Muscle of back (tissue), 11 donors: ENCODE measurements around the gene SPTLC1. TPM values are rescaled to one million over a fixed set of nuclear protein-coding genes. Genes with fewer than 3 reads are reported as not detected.
"Not testable (repeated sequence)": the region's sequence is repeated elsewhere in the genome, so short reads cannot be mapped to it uniquely, and the experiment has no call there.

Source experiments
- DNase-seq, 3 donors: peaks; one replicate each; pipeline versions ENCODE4 v3.0.0 to v3.0.0-alpha.2; 2013
- polyA plus RNA-seq, 10 donors: library from polyadenylated mRNA; unstranded; fragments of 120-200 nt; gene quantifications; one replicate each; pipeline ENCODE4 v1.2.1, GENCODE V29; 2013; ENCODE audit not compliant: insufficient read length in 10 of 10

Gene SPTLC1
- polyA plus RNA-seq, 10 donors: 41.2 to 58.0 (median 48.1) TPM

- DNase-seq: peak in 2 of 3 donors; percentile 31 to 73
These were observed 26.2 kb upstream of the SPTLC1 start for GRCh38 chr9:92141144-92142129.

- DNase-seq: no peak
These were observed 25.5 kb upstream of the SPTLC1 start for GRCh38 chr9:92140754-92141143.

DNA sequence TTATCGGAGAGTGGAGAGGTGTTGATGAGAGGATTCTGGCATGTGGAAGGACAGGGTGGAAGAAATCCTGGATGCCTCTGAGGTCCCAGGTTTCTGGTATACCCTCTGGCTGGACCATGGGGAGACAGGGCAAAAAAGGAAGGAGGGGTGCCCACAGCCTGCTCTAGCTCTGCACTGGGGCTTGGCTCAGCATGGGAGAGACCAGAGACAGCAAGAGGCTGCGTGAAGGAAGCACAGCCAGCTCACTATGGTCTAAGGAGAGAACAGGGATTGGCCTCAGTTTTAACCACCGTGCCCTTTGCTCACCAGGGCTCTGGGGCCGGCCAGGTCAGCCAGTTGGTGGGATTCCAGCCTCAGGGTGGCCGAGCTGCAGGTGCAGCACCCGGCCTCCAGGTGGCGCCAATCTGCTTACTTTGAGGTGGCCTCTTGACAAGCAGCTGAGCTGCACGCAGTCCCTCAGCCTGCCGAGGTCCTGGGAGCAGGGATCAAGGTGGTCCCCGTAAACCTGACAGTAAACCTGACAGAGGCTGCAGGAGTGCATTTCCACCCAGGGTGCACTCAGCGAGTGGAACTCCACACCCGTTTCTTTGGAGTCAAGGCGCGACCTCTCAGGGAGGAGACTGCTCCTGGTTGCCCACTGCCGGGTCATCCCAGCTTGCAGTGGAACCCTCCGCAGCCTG is 25.0 kb upstream of the SPTLC1 start:
- peak; percentile 43 to 82 (median 74) for DNase-seq

DNA sequence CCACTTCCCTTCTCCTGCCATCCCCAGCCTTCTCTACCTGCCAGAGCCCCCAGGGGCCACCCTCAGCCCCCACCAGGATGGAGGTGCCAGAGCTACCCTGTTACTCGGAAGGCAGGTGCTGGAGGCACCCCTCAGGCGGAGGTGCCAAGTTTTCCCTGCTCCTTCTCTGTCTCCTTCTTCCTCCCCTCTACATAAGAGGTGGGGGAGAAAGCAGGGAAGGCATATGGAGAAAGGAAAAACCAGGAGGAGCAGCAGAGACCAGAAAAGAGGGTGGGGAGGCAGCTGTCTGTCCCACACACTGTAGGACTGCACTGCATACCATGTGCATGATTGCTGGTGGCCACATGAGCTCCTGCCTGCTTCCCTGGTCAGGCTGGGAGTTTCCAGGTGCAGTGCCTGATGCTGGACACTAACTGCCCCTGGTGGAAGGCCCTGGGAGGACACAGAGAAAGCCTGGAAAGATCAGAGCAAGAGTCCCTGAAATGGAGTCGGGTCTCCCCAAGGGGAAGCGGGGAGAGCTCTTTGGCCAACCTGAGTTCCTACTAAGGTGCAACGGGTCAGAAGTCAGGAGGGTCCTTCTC is 23.8 kb upstream of the SPTLC1 start:
- not testable (repeated sequence) for DNase-seq

DNA sequence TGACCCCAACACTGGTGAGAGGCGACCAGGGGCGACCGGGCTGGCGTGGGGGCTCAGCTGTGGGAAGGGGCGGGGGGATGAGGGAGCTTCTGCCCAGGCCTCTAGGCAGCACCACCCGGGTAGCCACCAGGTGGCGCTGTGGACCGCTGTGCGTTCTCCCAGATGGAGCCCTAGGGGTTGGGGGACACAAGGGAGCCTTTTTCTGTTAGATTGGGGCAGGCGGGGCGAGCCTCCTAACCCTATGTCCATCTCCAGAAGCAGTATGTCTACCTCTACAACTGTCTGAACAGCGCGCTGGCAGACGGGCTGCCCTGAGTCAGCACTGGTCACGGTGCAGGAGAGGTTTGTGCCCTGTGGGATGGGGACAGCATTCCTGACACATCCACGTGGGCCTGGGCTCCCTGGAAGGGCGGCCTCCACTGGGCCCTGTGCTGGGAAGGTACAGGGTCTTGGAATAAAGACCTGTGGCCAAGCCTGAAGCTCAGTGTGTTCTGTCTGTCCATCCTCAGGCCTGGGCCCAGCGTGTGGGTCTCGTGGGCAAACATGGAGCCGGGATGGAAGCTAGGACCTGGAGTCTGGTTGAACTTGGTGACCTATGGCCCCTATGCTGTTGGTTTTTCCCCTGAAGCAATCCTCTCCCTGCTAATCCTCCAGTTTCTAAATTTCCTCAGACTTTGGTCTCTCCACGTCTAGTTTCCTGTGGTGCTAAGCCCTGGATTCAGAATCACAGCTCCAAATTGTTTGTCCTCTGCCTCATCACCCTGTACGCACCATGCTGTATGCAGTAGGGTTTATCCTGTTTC is 23.1 kb upstream of the SPTLC1 start:
- peak in 2 of 3 donors; percentile 66 to 74 for DNase-seq

GRCh38 chr9:92136184-92136858 is 21.1 kb upstream of the SPTLC1 start:
- DNase-seq: no peak

GRCh38 chr9:92135576-92135975 is 20.4 kb upstream of the SPTLC1 start:
- no peak for DNase-seq

GRCh38 chr9:92133949-92134604 is 18.9 kb upstream of the SPTLC1 start:
- DNase-seq: peak; percentile 42 to 75 (median 61)

GRCh38 chr9:92132913-92133312 is 17.7 kb upstream of the SPTLC1 start:
- DNase-seq: not testable (repeated sequence)

DNA sequence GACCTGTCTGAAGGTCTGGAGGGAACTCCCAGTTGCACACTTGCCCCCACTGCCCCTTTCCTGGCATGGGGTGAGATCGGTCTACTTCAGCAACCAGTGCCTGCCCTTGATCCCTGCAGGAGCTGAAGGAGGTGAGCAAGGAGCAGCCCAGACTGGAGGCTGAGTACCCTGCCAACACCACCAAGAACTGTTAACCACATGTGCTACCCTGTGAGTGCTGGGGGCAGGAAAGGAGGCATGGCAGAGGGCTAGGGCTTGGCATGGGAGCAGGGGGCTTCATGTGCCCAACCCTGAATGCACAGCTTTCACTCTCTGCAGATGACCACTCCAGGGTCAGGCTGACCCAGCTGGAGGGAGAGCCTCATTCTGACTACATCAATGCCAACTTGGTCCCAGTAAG is 17.3 kb upstream of the SPTLC1 start:
- no peak for DNase-seq

- DNase-seq: no peak
These were observed 7.6 kb upstream of the SPTLC1 start for GRCh38 chr9:92122800-92123199.

DNA sequence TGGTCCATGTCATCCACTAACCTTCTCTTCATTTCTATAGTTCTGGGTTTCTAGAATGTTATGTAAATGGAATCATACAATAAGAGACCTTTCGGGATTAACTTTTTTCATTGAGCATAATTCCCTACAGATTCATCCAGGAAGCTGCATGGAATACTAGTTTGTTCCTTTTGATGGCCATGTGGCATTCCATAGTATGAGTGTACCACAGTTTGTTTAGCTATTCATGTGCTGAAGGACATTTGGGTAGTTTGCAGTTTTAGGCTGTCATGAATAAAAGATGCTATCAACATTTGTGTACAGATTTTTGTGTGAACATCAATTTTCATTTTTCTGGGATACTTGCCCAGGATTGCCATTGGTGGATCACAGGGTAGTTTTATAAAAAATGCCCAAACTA is 6.8 kb upstream of the SPTLC1 start:
- DNase-seq: no peak

GRCh38 chr9:92121265-92121664 is 6.1 kb upstream of the SPTLC1 start:
- DNase-seq: no peak

- no peak for DNase-seq
These were observed 4.9 kb upstream of the SPTLC1 start for GRCh38 chr9:92120138-92120537.

GRCh38 chr9:92119586-92119985 is 4.4 kb upstream of the SPTLC1 start:
- DNase-seq: no peak

GRCh38 chr9:92108122-92108521 is 7.1 kb downstream of the SPTLC1 start:
- DNase-seq: no peak

DNA sequence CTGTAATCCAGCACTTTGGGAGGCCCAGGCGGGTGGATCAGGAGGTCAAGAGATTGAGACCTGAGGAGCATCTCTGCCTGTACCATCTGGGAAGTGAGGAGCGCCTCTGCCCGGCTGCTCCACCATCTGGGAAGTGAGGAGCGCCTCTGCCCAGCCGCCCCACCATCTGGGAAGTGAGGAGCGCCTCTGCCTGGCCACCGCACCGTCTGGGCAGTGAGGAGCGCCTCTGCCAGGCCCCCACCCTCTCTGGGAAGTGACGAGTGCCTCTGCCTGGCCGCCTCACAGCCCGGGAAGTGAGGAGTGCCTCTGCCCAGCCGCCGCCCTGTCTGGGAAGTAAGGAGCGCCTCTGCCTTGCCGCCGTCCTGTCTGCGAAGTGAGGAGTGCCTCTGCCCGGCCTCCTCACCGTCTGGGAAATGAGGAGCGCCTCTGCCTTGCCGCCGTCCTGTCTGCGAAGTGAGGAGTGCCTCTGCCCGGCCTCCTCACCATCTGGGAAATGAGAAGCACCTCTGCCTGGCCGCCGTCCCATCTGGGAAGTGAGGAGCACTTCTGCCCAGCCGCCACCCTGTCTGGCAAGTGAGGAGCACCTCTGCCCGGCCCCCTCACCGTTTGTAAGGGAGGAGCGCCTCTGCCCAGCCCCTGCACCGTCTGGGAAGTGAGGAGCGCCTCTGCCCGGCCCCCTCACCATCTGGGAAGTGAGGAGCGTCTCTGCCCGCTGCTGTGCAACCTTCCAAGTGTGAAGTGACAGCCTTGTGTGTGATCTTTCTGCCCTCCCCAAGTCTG is 9.6 kb downstream of the SPTLC1 start:
- DNase-seq: not testable (repeated sequence)

GRCh38 chr9:92103601-92104000 is 11.6 kb downstream of the SPTLC1 start:
- not testable (repeated sequence) for DNase-seq

- peak in 1 of 3 donors; percentile 39 for DNase-seq
These were observed 14.8 kb downstream of the SPTLC1 start for GRCh38 chr9:92100237-92100911.
